Lower lobe of right lung (tissue), 2 donors: ENCODE data around the gene PACRG. TPM values are rescaled to one million over a fixed set of nuclear protein-coding genes. Genes with fewer than 3 reads are reported as not detected.
A peak's percentile ranks its signal among the peaks of the same experiment; 100 is the strongest.

ENCODE experiments used
- ATAC-seq, 2 donors: fragments of 200-7000 bp; cut with Tn5 transposase; one replicate each; pipeline ENCODE4 v1.9.1; 2020 to 2022; ENCODE audit warnings: mild to moderate bottlenecking in 2 of 2, moderate library complexity in 2 of 2
- DNase-seq: peaks from one replicate; pipeline ENCODE4 v3.0.0-alpha.2; 2020
- H3K27ac ChIP-seq: fragments of 200-600 bp; one replicate; pipeline ENCODE4 v1.8.0; 2022
- H3K27me3 ChIP-seq: fragments of 200-600 bp; one replicate; pipeline ENCODE4 v1.8.0; 2022; ENCODE audit warnings: low read depth
- H3K36me3 ChIP-seq: fragments of 200-600 bp; one replicate; pipeline ENCODE4 v1.8.0; 2022; ENCODE audit warnings: mild to moderate bottlenecking
- H3K4me1 ChIP-seq: fragments of 200-600 bp; one replicate; pipeline ENCODE4 v1.8.0; 2022
- H3K4me3 ChIP-seq: fragments of 200-600 bp; one replicate; pipeline ENCODE4 v1.8.0; 2022; ENCODE audit warnings: mild to moderate bottlenecking
- H3K9me3 ChIP-seq: fragments of 200-600 bp; one replicate; pipeline ENCODE4 v1.8.0; 2022
- CTCF ChIP-seq: fragments of 200-600 bp; IDR thresholded peaks from one replicate; pipeline ENCODE4 v1.8.0; 2022; ENCODE audit warnings: antibody characterized with exemption, mild to moderate bottlenecking
- intact Hi-C: fragments of 100-400 bp; cut with DNase I; formaldehyde crosslinking; loops from one replicate; pipeline ENCODE4 v1.11.0; 2022
- total RNA-seq: library from RNA; stranded (reverse); fragmentation: NEBNext Ultra II Directional; extraction: Animal tissue kit (Norgen Biotek cat#: 25700); gene quantifications from one replicate; pipeline ENCODE4 v1.2.1, GENCODE V29; 2021
- donor health status: DM: no; HTN: yes; CAD: no; lungs with severe emphysema.

PACRG gene
- total RNA-seq, 1 donor from 2014 or later: 5.5 TPM

DNA sequence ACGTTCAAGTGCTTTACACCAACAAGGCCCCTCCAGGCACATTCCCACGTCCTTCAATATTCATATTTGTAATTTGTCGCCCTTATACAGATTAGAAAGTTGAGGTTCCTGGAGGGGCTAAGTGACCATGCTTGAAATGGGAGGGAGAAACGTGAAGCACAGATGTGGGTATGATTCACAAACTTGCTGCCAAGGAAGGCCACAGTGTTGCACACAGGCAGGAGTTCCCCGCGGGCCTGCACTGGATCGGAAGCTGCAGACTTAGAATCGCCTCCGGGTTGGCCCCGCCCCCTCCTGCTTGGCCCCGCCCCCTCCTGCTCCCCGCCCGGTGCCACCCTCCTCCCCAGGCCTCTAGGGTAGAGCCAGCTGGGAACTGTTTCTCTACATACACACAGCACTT is 628.5 kb downstream of the PACRG start:
- no peaks in the 10 kb centered on the region for H3K36me3 ChIP-seq
- ATAC-seq (peak; percentile 69 to 71), DNase-seq (peak; percentile 75)
- no peaks in the 10 kb centered on the region for H3K9me3 ChIP-seq
- peak overlapping the region; percentile 85 for H3K27ac ChIP-seq
- no peak for TF ChIP-seq CTCF
- intact Hi-C loops: no loop called here
- no peak overlapping the region for H3K4me3 ChIP-seq
- H3K27me3 ChIP-seq: no peaks in the 10 kb centered on the region
- peaks cover 20% of the 10 kb centered on the region for H3K4me1 ChIP-seq

DNA sequence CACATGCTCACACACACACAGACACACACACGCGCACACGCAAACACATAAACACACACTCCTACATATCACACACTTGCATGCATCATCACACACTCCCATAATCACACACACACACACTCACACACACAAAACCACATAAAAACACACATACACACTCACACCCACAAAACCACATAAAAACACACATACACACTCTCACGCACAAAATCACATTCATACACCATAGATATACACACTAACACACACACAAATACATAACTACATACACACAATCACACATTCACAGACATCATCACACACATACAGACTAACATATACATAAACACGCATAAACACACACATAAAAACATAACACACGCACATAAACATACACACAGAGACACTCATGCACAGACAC is 629.0 kb downstream of the PACRG start:
- ATAC-seq: no peak
- no peak for DNase-seq
- Histone ChIP-seq H3K27me3 (no peaks in the 10 kb centered on the region), H3K4me3 (no peak overlapping the region), H3K27ac (no peak overlapping the region), H3K9me3 (no peaks in the 10 kb centered on the region), H3K4me1 (peaks cover 20% of the 10 kb centered on the region), H3K36me3 (no peaks in the 10 kb centered on the region)
- TF ChIP-seq CTCF: no peak
- intact Hi-C loops: no loop called here

GRCh38 chr6:163364641-163365040 is 636.9 kb downstream of the PACRG start:
- Histone ChIP-seq H3K27me3 (no peaks in the 10 kb centered on the region), H3K4me1 (peaks cover 6% of the 10 kb centered on the region), H3K9me3 (no peaks in the 10 kb centered on the region), H3K4me3 (no peak overlapping the region), H3K36me3 (no peaks in the 10 kb centered on the region), H3K27ac (no peak overlapping the region)
- no peak for TF ChIP-seq CTCF
- intact Hi-C loops: no loop called here
- no peak for DNase-seq
- ATAC-seq: no peak

Other genes starting within 250 kb of the PACRG start
- 6.1 TPM for gene PRKN, start 208 bp upstream of the PACRG start, total RNA-seq